ENCODE measurements around the gene ARIH2.

DNA sequence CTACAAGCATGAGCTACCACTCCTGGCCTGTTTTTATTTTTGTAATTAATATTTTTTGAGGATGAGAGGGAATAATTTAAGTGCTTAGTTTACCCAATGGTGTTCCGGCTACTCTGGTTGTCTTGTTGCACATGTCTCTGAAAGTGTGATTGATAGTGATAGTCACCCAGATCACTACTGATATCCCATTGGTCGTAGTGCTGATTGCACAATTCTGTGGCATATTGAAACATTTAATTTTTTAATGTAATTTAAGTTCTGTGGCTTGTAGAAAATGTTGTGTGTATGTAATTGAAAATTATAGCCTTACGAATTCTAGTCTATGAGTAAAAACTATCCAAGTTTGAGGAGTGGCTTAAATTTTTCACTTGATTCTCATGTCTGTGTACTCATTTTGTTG lies 11.9 kb downstream of the ARIH2 start:
- TF ChIP-seq SIN3A (IDR thresholded peaks at IDR 0.05; ENCODE audit: borderline replicate concordance, insufficient read depth, low read length) (no peak), REST (IDR thresholded peaks at IDR 0.05; ENCODE audit: insufficient read depth in 1 of 2, low read depth in 2 of 2, low read length in 2 of 2) (no peak)
